Ovary (tissue), 3 donors: ENCODE data around the gene NOC4L.

ENCODE experiments used
- EP300 ChIP-seq: sonication (generic); formaldehyde crosslinking; IDR thresholded peaks from one replicate; pipeline ENCODE4 v1.6.1; 2017; ENCODE audit warnings: antibody characterized with exemption
- TF ChIP-seq, protein P1 (sequence below), 3 donors: fragments of 450-650 bp in 2 of 3; fragments of 200-600 bp in 1 of 3; IDR thresholded peaks; one replicate each; pipeline versions ENCODE4 v1.5.1 to v1.8.0; 2016 to 2022; ENCODE audit warnings: antibody characterized with exemption in 3 of 3, mild to moderate bottlenecking in 1 of 3
- donor health status: DM: no; HTN: no; CAD: no.

- TF ChIP-seq, protein P1, sequence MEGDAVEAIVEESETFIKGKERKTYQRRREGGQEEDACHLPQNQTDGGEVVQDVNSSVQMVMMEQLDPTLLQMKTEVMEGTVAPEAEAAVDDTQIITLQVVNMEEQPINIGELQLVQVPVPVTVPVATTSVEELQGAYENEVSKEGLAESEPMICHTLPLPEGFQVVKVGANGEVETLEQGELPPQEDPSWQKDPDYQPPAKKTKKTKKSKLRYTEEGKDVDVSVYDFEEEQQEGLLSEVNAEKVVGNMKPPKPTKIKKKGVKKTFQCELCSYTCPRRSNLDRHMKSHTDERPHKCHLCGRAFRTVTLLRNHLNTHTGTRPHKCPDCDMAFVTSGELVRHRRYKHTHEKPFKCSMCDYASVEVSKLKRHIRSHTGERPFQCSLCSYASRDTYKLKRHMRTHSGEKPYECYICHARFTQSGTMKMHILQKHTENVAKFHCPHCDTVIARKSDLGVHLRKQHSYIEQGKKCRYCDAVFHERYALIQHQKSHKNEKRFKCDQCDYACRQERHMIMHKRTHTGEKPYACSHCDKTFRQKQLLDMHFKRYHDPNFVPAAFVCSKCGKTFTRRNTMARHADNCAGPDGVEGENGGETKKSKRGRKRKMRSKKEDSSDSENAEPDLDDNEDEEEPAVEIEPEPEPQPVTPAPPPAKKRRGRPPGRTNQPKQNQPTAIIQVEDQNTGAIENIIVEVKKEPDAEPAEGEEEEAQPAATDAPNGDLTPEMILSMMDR (IDR thresholded peaks at IDR 0.05): peak; percentile 80 to 85 (median 81)
- TF ChIP-seq EP300: no peak
Observed at GRCh38 chr12:132153501-132154340, 9.5 kb downstream of the NOC4L start.
